Hepatocyte (in vitro differentiated cells): ENCODE data around the gene MRM1. TPM values are rescaled to one million over a fixed set of nuclear protein-coding genes. Genes with fewer than 3 reads are reported as not detected.

Experiments
- DNase-seq: peaks from one replicate; pipeline ENCODE4 v3.0.0-alpha.2; 2016; ENCODE audit warnings: low spot score
- H2AFZ ChIP-seq: fragments of 200-600 bp; sonication (generic); 2 replicates; pipeline ENCODE4 v1.6.0; 2016; ENCODE audit warnings: antibody characterized with exemption, mild to moderate bottlenecking
- H3K27ac ChIP-seq: fragments of 200-600 bp; sonication (generic); 2 replicates; pipeline ENCODE4 v1.5.1; 2016; ENCODE audit warnings: mild to moderate bottlenecking
- H3K27me3 ChIP-seq: fragments of 200-600 bp; sonication (generic); 2 replicates; pipeline ENCODE4 v1.6.1; 2016
- H3K36me3 ChIP-seq: fragments of 200-600 bp; sonication (generic); replicated peaks from 2 replicates; pipeline ENCODE4 v1.5.1; 2016; ENCODE audit warnings: low read depth; ENCODE audit not compliant: insufficient read depth
- H3K4me1 ChIP-seq: fragments of 200-600 bp; sonication (generic); 2 replicates; pipeline ENCODE4 v1.5.1; 2016; ENCODE audit warnings: mild to moderate bottlenecking, moderate library complexity; ENCODE audit not compliant: insufficient read depth
- H3K4me2 ChIP-seq: fragments of 200-600 bp; sonication (generic); 2 replicates; pipeline ENCODE4 v1.6.0; 2016
- H3K4me3 ChIP-seq: fragments of 200-600 bp; sonication (generic); 2 replicates; pipeline ENCODE4 v1.5.1; 2016; ENCODE audit warnings: mild to moderate bottlenecking
- H3K79me2 ChIP-seq: fragments of 200-600 bp; sonication (generic); 2 replicates; pipeline ENCODE4 v1.6.0; 2017; ENCODE audit warnings: mild to moderate bottlenecking
- H3K9me2 ChIP-seq: fragments of 200-600 bp; sonication (generic); replicated peaks from 2 replicates; pipeline ENCODE4 v1.6.0; 2017; ENCODE audit warnings: mild to moderate bottlenecking; ENCODE audit not compliant: insufficient read depth
- H3K9me3 ChIP-seq: fragments of 200-600 bp; sonication (generic); 2 replicates; pipeline ENCODE4 v1.5.1; 2016; ENCODE audit warnings: low read depth, mild to moderate bottlenecking
- H4K20me1 ChIP-seq: fragments of 200-600 bp; sonication (generic); 2 replicates; pipeline ENCODE4 v1.6.0; 2016; ENCODE audit warnings: mild to moderate bottlenecking; ENCODE audit not compliant: insufficient read depth, poor library complexity, severe bottlenecking
- CTCF ChIP-seq: fragments of 200-600 bp; sonication (generic); IDR thresholded peaks from 2 replicates; pipeline ENCODE4 v1.5.1; 2016; ENCODE audit warnings: antibody characterized with exemption, mild to moderate bottlenecking; ENCODE audit not compliant: poor library complexity
- EZH2 ChIP-seq: fragments of 200-600 bp; sonication (generic); IDR thresholded peaks from 2 replicates; pipeline ENCODE4 v1.6.1; 2016; ENCODE audit warnings: antibody characterized with exemption, mild to moderate bottlenecking, borderline replicate concordance
- EZH2phosphoT487 ChIP-seq: fragments of 200-600 bp; sonication (generic); IDR thresholded peaks from one replicate; pipeline ENCODE4 v1.6.1; 2018; ENCODE audit warnings: antibody characterized with exemption, mild to moderate bottlenecking, low read depth, moderate library complexity; ENCODE audit not compliant: unreplicated experiment, severe bottlenecking
- WGBS: methylation state at CpG from one replicate; pipeline ENCODE4 v1.1.6; 2016; ENCODE audit warnings: low lambda C conversion rate; ENCODE audit errors: missing lambda C conversion rate; 5-methylcytosine and 5-hydroxymethylcytosine counted together
- polyA plus RNA-seq: library from polyadenylated mRNA; unstranded; fragments of >200 nt; fragmentation: Nextera tagmentation; extraction: Ambion mirVana; gene quantifications from 2 replicates; pipeline ENCODE4 v1.2.1, GENCODE V29; 2016
- total RNA-seq: library from RNA; depleted of rRNA; stranded (reverse); fragments of >200 nt; gene quantifications from 2 replicates; pipeline ENCODE4 v1.2.3, GENCODE V29; 2014

The MRM1 gene
- total and polyA plus RNA-seq, 2 experiments from 2014 or later, result 4.1 to 5.5 TPM

GRCh38 chr17:36575028-36575427 lies 26.4 kb upstream of the MRM1 start:
- Histone ChIP-seq H3K9me2 (no peaks in the 10 kb centered on the region), H3K9me3 (no peaks in the 10 kb centered on the region), H3K4me1 (no peaks in the 10 kb centered on the region), H3K27me3 (no peaks in the 10 kb centered on the region), H2AFZ (no peak overlapping the region), H3K4me2 (no peak overlapping the region), H3K36me3 (no peaks in the 10 kb centered on the region), H3K4me3 (no peak overlapping the region), H4K20me1 (peaks cover 46% of the 10 kb centered on the region), H3K79me2 (peaks cover 77% of the 10 kb centered on the region), H3K27ac (no peak overlapping the region)
- TF ChIP-seq EZH2phosphoT487 (no peak), EZH2 (no peak), CTCF (no peak)
- DNase-seq, result no peak
- WGBS, result 99% methylated on average over 11 of the region's 12 CpGs

GRCh38 chr17:36576793-36577192 lies 24.6 kb upstream of the MRM1 start:
- peaks cover 71% of the 10 kb centered on the region for H3K79me2 ChIP-seq
- H3K9me3 ChIP-seq, result no peaks in the 10 kb centered on the region
- no peak overlapping the region for H3K4me3 ChIP-seq
- no peak overlapping the region for H3K4me2 ChIP-seq
- H3K9me2 ChIP-seq, result no peaks in the 10 kb centered on the region
- H3K27ac ChIP-seq, result no peak overlapping the region
- DNase-seq, result no peak
- no peaks in the 10 kb centered on the region for H3K27me3 ChIP-seq
- H4K20me1 ChIP-seq, result peaks cover 46% of the 10 kb centered on the region
- H2AFZ ChIP-seq, result no peak overlapping the region
- WGBS, result 93% methylated on average over 2 of the region's 2 CpGs
- no peaks in the 10 kb centered on the region for H3K4me1 ChIP-seq
- no peaks in the 10 kb centered on the region for H3K36me3 ChIP-seq
- TF ChIP-seq EZH2, result no peak
- no peak for TF ChIP-seq CTCF
- TF ChIP-seq EZH2phosphoT487, result no peak

GRCh38 chr17:36578671-36579070 lies 22.7 kb upstream of the MRM1 start:
- H3K9me3 ChIP-seq, result no peaks in the 10 kb centered on the region
- no peaks in the 10 kb centered on the region for H3K27me3 ChIP-seq
- 98% methylated on average over 2 of the region's 2 CpGs for WGBS
- no peaks in the 10 kb centered on the region for H3K4me1 ChIP-seq
- H3K27ac ChIP-seq, result no peak overlapping the region
- H3K4me2 ChIP-seq, result no peak overlapping the region
- H3K36me3 ChIP-seq, result no peaks in the 10 kb centered on the region
- TF ChIP-seq EZH2 (no peak), EZH2phosphoT487 (no peak), CTCF (no peak)
- no peak overlapping the region for H2AFZ ChIP-seq
- H3K79me2 ChIP-seq, result peaks cover 59% of the 10 kb centered on the region
- peaks cover 32% of the 10 kb centered on the region for H4K20me1 ChIP-seq
- no peak for DNase-seq
- H3K9me2 ChIP-seq, result no peaks in the 10 kb centered on the region
- no peak overlapping the region for H3K4me3 ChIP-seq

GRCh38 chr17:36583787-36584186 lies 17.6 kb upstream of the MRM1 start:
- no peaks in the 10 kb centered on the region for H3K27me3 ChIP-seq
- TF ChIP-seq EZH2phosphoT487 (no peak), CTCF (no peak), EZH2 (no peak)

More at GRCh38 chr17:36583787-36584186, 17.6 kb upstream of the MRM1 start:
- H3K4me1 ChIP-seq, result no peaks in the 10 kb centered on the region
- 88% methylated on average over 1 of the region's 1 CpG for WGBS
- no peaks in the 10 kb centered on the region for H3K9me3 ChIP-seq
- no peak overlapping the region for H2AFZ ChIP-seq
- H3K79me2 ChIP-seq, result peaks cover 41% of the 10 kb centered on the region
- H4K20me1 ChIP-seq, result no peaks in the 10 kb centered on the region
- no peaks in the 10 kb centered on the region for H3K9me2 ChIP-seq
- no peak for DNase-seq
- no peak overlapping the region for H3K27ac ChIP-seq
- H3K4me3 ChIP-seq, result no peak overlapping the region
- H3K4me2 ChIP-seq, result no peak overlapping the region
- H3K36me3 ChIP-seq, result no peaks in the 10 kb centered on the region
